Measurements from ENCODE around the gene PRKCB. TPM values are rescaled to one million over a fixed set of nuclear protein-coding genes. Genes with fewer than 3 reads are reported as not detected.
A peak's percentile ranks its signal among the peaks of the same experiment; 100 is the strongest.
"Not testable (repeated sequence)": the region's sequence is repeated elsewhere in the genome, so short reads cannot be mapped to it uniquely, and the experiment has no call there.

Gene PRKCB
- polyA plus RNA-seq, 1 donor, result 3.8 TPM

GRCh38 chr16:23902034-23902747 lies 66.4 kb downstream of the PRKCB start:
- no peak for DNase-seq

GRCh38 chr16:23902748-23903414 lies 67.1 kb downstream of the PRKCB start:
- no peak for DNase-seq

GRCh38 chr16:23905027-23905426 lies 69.2 kb downstream of the PRKCB start:
- DNase-seq, result peak; percentile 21

GRCh38 chr16:23907457-23907902 lies 71.7 kb downstream of the PRKCB start:
- DNase-seq, result no peak

GRCh38 chr16:23907903-23908302 lies 72.1 kb downstream of the PRKCB start:
- DNase-seq, result no peak

GRCh38 chr16:23908790-23909189 lies 73.0 kb downstream of the PRKCB start:
- DNase-seq, result no peak

GRCh38 chr16:23909792-23910418 lies 74.1 kb downstream of the PRKCB start:
- no peak for DNase-seq

- DNase-seq, result no peak
Measured at GRCh38 chr16:23914946-23915530, 79.3 kb downstream of the PRKCB start.

- DNase-seq, result not testable (repeated sequence)
Measured at GRCh38 chr16:23916552-23916951, 80.8 kb downstream of the PRKCB start.

GRCh38 chr16:23917621-23918020 lies 81.8 kb downstream of the PRKCB start:
- no peak for DNase-seq

- no peak for DNase-seq
Measured at GRCh38 chr16:23920446-23920845, 84.7 kb downstream of the PRKCB start.

- DNase-seq, result no peak
Measured at GRCh38 chr16:23920899-23921298, 85.1 kb downstream of the PRKCB start.

- DNase-seq, result no peak
Measured at GRCh38 chr16:23922406-23922805, 86.6 kb downstream of the PRKCB start.

- no peak for DNase-seq
Measured at GRCh38 chr16:23924128-23924527, 88.3 kb downstream of the PRKCB start.

- DNase-seq, result no peak
Measured at GRCh38 chr16:23927796-23928195, 92.0 kb downstream of the PRKCB start.

- DNase-seq, result no peak
Measured at GRCh38 chr16:23929237-23929636, 93.5 kb downstream of the PRKCB start.

GRCh38 chr16:23929856-23930255 lies 94.1 kb downstream of the PRKCB start:
- no peak for DNase-seq

- DNase-seq, result no peak
Measured at GRCh38 chr16:23930791-23931190, 95.0 kb downstream of the PRKCB start.

GRCh38 chr16:23931199-23931598 lies 95.4 kb downstream of the PRKCB start:
- no peak for DNase-seq

- DNase-seq, result not testable (repeated sequence)
Measured at GRCh38 chr16:23933650-23934049, 97.9 kb downstream of the PRKCB start.

GRCh38 chr16:23934610-23935236 lies 98.9 kb downstream of the PRKCB start:
- DNase-seq, result no peak

GRCh38 chr16:23940111-23940510 lies 104.3 kb downstream of the PRKCB start:
- DNase-seq, result no peak

Measured in left kidney (tissue), 2 donors.